ENCODE results near the gene SPC25.

The SPC25 gene

DNA sequence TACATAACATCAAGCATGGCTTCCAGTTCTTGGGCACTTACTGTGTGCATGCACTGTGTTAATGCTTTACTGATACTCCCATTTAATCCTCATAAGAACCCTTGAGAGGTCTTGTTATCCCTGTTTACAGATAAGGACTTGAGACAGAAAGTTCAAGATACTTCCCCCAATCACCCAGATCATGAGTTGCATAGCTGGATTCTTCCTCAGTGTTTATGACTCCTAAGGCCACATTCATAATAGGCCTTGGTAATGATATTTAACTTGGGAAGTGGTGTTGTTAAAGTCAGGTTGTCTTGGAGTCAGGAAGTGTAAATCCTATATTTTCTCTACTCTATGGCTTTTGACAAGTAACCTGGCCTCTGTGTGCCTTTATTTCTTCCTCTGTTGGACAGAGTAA lies 65.1 kb downstream of the SPC25 start:
- Histone ChIP-seq H2BK120ac (ENCODE audit: low read depth, low read length) (no peak overlapping the region), H3K4me2 (ENCODE audit: insufficient read depth, low read length, poor library complexity, severe bottlenecking) (no peak overlapping the region), H3K23ac (ENCODE audit: low read depth, low read length, poor library complexity) (no peak overlapping the region), H3K4ac (ENCODE audit: low read length) (no peak overlapping the region), H3K4me1 (ENCODE audit: control insufficient read depth in 2 of 2, insufficient read depth in 1 of 2, low read depth in 1 of 2, low read length in 2 of 2) (peaks cover 2 to 4% of the 10 kb centered on the region in 2 donors), H2AK5ac (ENCODE audit: low read depth, low read length) (no peak overlapping the region), H3K14ac (ENCODE audit: low read length) (no peak overlapping the region), H3K36me3 (replicated peaks in 1 of 2; ENCODE audit: control insufficient read depth in 2 of 2, insufficient read depth in 2 of 2, low read length in 2 of 2) (no peaks in the 10 kb centered on the region), H4K8ac (ENCODE audit: low read depth, low read length) (no peak overlapping the region), H4K91ac (ENCODE audit: low read depth, low read length, poor library complexity) (no peak overlapping the region), H2BK15ac (ENCODE audit: low read length) (no peak overlapping the region), H3K9me3 (replicated peaks in 1 of 2; ENCODE audit: control insufficient read depth in 2 of 2, insufficient read depth in 1 of 2, low read depth in 1 of 2, low read length in 2 of 2) (no peaks in the 10 kb centered on the region), H3K27ac (replicated peaks; ENCODE audit: low read length) (no peak overlapping the region), H3K4me3 (ENCODE audit: low read length in 2 of 2) (no peak overlapping the region), H2AFZ (ENCODE audit: low read length) (no peak overlapping the region), H3K27me3 (ENCODE audit: control insufficient read depth in 3 of 3, insufficient read depth in 3 of 3, low read depth in 1 of 3, low read length in 3 of 3) (no peaks in the 10 kb centered on the region), H2BK5ac (ENCODE audit: low read length) (no peak overlapping the region), H2BK12ac (ENCODE audit: low read length) (no peak overlapping the region), H3K9ac (ENCODE audit: low read depth, low read length, poor library complexity) (no peak overlapping the region), H3K79me1 (ENCODE audit: low read depth, low read length) (no peaks in the 10 kb centered on the region), H3K18ac (ENCODE audit: low read length) (no peak overlapping the region)
- no peak for DNase-seq (ENCODE audit: low spot score)

- H3K9ac ChIP-seq (ENCODE audit: low read depth, low read length, poor library complexity), result no peak overlapping the region
- no peak for DNase-seq (ENCODE audit: low spot score)
These were observed 68.2 kb downstream of the SPC25 start for GRCh38 chr2:168821992-168822391.

GRCh38 chr2:168821577-168821976 lies 68.7 kb downstream of the SPC25 start:
- H3K9me3 ChIP-seq (replicated peaks in 1 of 2; ENCODE audit: control insufficient read depth in 2 of 2, insufficient read depth in 1 of 2, low read depth in 1 of 2, low read length in 2 of 2), result no peaks in the 10 kb centered on the region
- no peak overlapping the region for H3K14ac ChIP-seq (ENCODE audit: low read length)
- no peak overlapping the region for H4K91ac ChIP-seq (ENCODE audit: low read depth, low read length, poor library complexity)
- no peak overlapping the region for H3K4me2 ChIP-seq (ENCODE audit: insufficient read depth, low read length, poor library complexity, severe bottlenecking)
- no peak for DNase-seq (ENCODE audit: low spot score)
- no peaks in the 10 kb centered on the region for H3K79me1 ChIP-seq (ENCODE audit: low read depth, low read length)
- H2AFZ ChIP-seq (ENCODE audit: low read length), result no peak overlapping the region
- H3K9ac ChIP-seq (ENCODE audit: low read depth, low read length, poor library complexity), result no peak overlapping the region
- no peak overlapping the region for H2BK120ac ChIP-seq (ENCODE audit: low read depth, low read length)
- H2BK5ac ChIP-seq (ENCODE audit: low read length), result no peak overlapping the region
- no peak overlapping the region for H3K18ac ChIP-seq (ENCODE audit: low read length)
- H2BK15ac ChIP-seq (ENCODE audit: low read length), result no peak overlapping the region
- no peak overlapping the region for H2BK12ac ChIP-seq (ENCODE audit: low read length)
- no peak overlapping the region for H3K4me3 ChIP-seq (ENCODE audit: low read length in 2 of 2)
- no peak overlapping the region for H3K23ac ChIP-seq (ENCODE audit: low read depth, low read length, poor library complexity)
- no peak overlapping the region for H2AK5ac ChIP-seq (ENCODE audit: low read depth, low read length)
- H3K4me1 ChIP-seq (ENCODE audit: control insufficient read depth in 2 of 2, insufficient read depth in 1 of 2, low read depth in 1 of 2, low read length in 2 of 2), result peaks cover 2 to 4% of the 10 kb centered on the region in 2 donors
- no CpG with 5 or more reads among the region's 8 CpGs for WGBS, 2 donors (ENCODE audit: extremely low coverage in 2 of 2, insufficient read length in 2 of 2, insufficient replicate concordance in 1 of 2)
- no peaks in the 10 kb centered on the region for H3K36me3 ChIP-seq (replicated peaks in 1 of 2; ENCODE audit: control insufficient read depth in 2 of 2, insufficient read depth in 2 of 2, low read length in 2 of 2)
- H3K27ac ChIP-seq (replicated peaks; ENCODE audit: low read length), result no peak overlapping the region
- H4K8ac ChIP-seq (ENCODE audit: low read depth, low read length), result no peak overlapping the region
- H3K4ac ChIP-seq (ENCODE audit: low read length), result no peak overlapping the region
- H3K27me3 ChIP-seq (ENCODE audit: control insufficient read depth in 3 of 3, insufficient read depth in 3 of 3, low read depth in 1 of 3, low read length in 3 of 3), result no peaks in the 10 kb centered on the region

More at GRCh38 chr2:168821992-168822391, 68.2 kb downstream of the SPC25 start:
- Histone ChIP-seq H4K91ac (ENCODE audit: low read depth, low read length, poor library complexity) (no peak overlapping the region), H3K9me3 (replicated peaks in 1 of 2; ENCODE audit: control insufficient read depth in 2 of 2, insufficient read depth in 1 of 2, low read depth in 1 of 2, low read length in 2 of 2) (no peaks in the 10 kb centered on the region), H2AK5ac (ENCODE audit: low read depth, low read length) (no peak overlapping the region), H2BK120ac (ENCODE audit: low read depth, low read length) (no peak overlapping the region), H3K27ac (replicated peaks; ENCODE audit: low read length) (no peak overlapping the region), H2AFZ (ENCODE audit: low read length) (no peak overlapping the region), H3K4me3 (ENCODE audit: low read length in 2 of 2) (no peak overlapping the region), H3K36me3 (replicated peaks in 1 of 2; ENCODE audit: control insufficient read depth in 2 of 2, insufficient read depth in 2 of 2, low read length in 2 of 2) (no peaks in the 10 kb centered on the region), H3K27me3 (ENCODE audit: control insufficient read depth in 3 of 3, insufficient read depth in 3 of 3, low read depth in 1 of 3, low read length in 3 of 3) (no peaks in the 10 kb centered on the region), H3K18ac (ENCODE audit: low read length) (no peak overlapping the region), H4K8ac (ENCODE audit: low read depth, low read length) (no peak overlapping the region), H3K4me2 (ENCODE audit: insufficient read depth, low read length, poor library complexity, severe bottlenecking) (no peak overlapping the region), H3K23ac (ENCODE audit: low read depth, low read length, poor library complexity) (no peak overlapping the region), H2BK12ac (ENCODE audit: low read length) (no peak overlapping the region), H2BK15ac (ENCODE audit: low read length) (no peak overlapping the region), H2BK5ac (ENCODE audit: low read length) (no peak overlapping the region), H3K4me1 (ENCODE audit: control insufficient read depth in 2 of 2, insufficient read depth in 1 of 2, low read depth in 1 of 2, low read length in 2 of 2) (peaks cover 2 to 4% of the 10 kb centered on the region in 2 donors), H3K4ac (ENCODE audit: low read length) (no peak overlapping the region), H3K79me1 (ENCODE audit: low read depth, low read length) (no peaks in the 10 kb centered on the region), H3K14ac (ENCODE audit: low read length) (no peak overlapping the region)
- no CpG with 5 or more reads among the region's 1 CpG for WGBS, 2 donors (ENCODE audit: extremely low coverage in 2 of 2, insufficient read length in 2 of 2, insufficient replicate concordance in 1 of 2)
